GM19463 (cell line): ENCODE data around the gene VAMP5.
"Not testable (repeated sequence)": the region's sequence is repeated elsewhere in the genome, so short reads cannot be mapped to it uniquely, and the experiment has no call there.

ENCODE experiments used
- ATAC-seq: cut with Tn5 transposase; IDR thresholded peaks from one replicate; pipeline ENCODE4 v1.9.1; 2021; ENCODE audit warnings: mild to moderate bottlenecking, moderate library complexity; ENCODE audit not compliant: unreplicated experiment

The VAMP5 gene

GRCh38 chr2:85582492-85582891 lies 1.7 kb upstream of the VAMP5 start:
- no peak for ATAC-seq

- peak; percentile 62 for ATAC-seq
These were observed 421 bp upstream of the VAMP5 start for GRCh38 chr2:85583667-85584353.

- ATAC-seq, result peak; percentile 39
These were observed 888 bp downstream of the VAMP5 start for GRCh38 chr2:85584857-85585780.

- no peak for ATAC-seq
These were observed 1.5 kb downstream of the VAMP5 start for GRCh38 chr2:85585781-85586105.

- ATAC-seq, result no peak
These were observed 4.0 kb downstream of the VAMP5 start for GRCh38 chr2:85588236-85588635.

- no peak for ATAC-seq
These were observed 4.4 kb downstream of the VAMP5 start for GRCh38 chr2:85588645-85589044.

- ATAC-seq, result no peak
These were observed 5.0 kb downstream of the VAMP5 start for GRCh38 chr2:85589181-85589580.

GRCh38 chr2:85589982-85590791 lies 6.0 kb downstream of the VAMP5 start:
- ATAC-seq, result no peak

GRCh38 chr2:85590950-85591349 lies 6.7 kb downstream of the VAMP5 start:
- no peak for ATAC-seq

GRCh38 chr2:85591563-85591962 lies 7.3 kb downstream of the VAMP5 start:
- no peak for ATAC-seq

- not testable (repeated sequence) for ATAC-seq
These were observed 8.1 kb downstream of the VAMP5 start for GRCh38 chr2:85592299-85592698.

GRCh38 chr2:85593023-85593422 lies 8.8 kb downstream of the VAMP5 start:
- no peak for ATAC-seq

GRCh38 chr2:85594715-85595300 lies 10.6 kb downstream of the VAMP5 start:
- no peak for ATAC-seq

GRCh38 chr2:85595301-85596025 lies 11.2 kb downstream of the VAMP5 start, which contains the start of gene RNF181:
Gene RNF181 (plus strand): TSS chr2:85595745. CDS start chr2:85595764, 19 bp downstream.
- peak; percentile 98 for ATAC-seq

- ATAC-seq, result no peak
These were observed 11.7 kb downstream of the VAMP5 start for GRCh38 chr2:85596026-85596333.

- no peak for ATAC-seq
These were observed 12.4 kb downstream of the VAMP5 start for GRCh38 chr2:85596486-85597143.

GRCh38 chr2:85597241-85597640 lies 13.0 kb downstream of the VAMP5 start:
- ATAC-seq, result no peak

GRCh38 chr2:85598594-85599340 lies 14.5 kb downstream of the VAMP5 start:
- ATAC-seq, result no peak
